Activated CD8-positive, alpha-beta T cell treated with anti-CD3 and anti-CD28 coated beads for 36 hours (primary cell): ENCODE data around the gene PNPLA7. TPM values are rescaled to one million over a fixed set of nuclear protein-coding genes. Genes with fewer than 3 reads are reported as not detected.

Experiments used
- ATAC-seq: fragments of 200-7000 bp; cut with Tn5 transposase; one replicate; pipeline ENCODE4 v1.10.0; 2021; ENCODE audit warnings: mild to moderate bottlenecking, moderate library complexity
- CTCF ChIA-PET: fragments of 350-600 bp; sonication (Branson Sonifier 250); formaldehyde crosslinking; loops from one replicate; lab custom pipeline; 2021; ENCODE audit warnings: antibody characterized with exemption; lab: Charles Lee
- POLR2A ChIA-PET: fragments of 350-600 bp; sonication (Branson Sonifier 250); formaldehyde crosslinking; loops from one replicate; lab custom pipeline; 2021; ENCODE audit warnings: antibody characterized with exemption; lab: Charles Lee
- DNase-seq: peaks from one replicate; pipeline ENCODE4 v3.0.0-alpha.2; 2020
- H3K27ac Mint-ChIP-seq: one replicate; pipeline ENCODE4 v1.8.0; 2021; ENCODE audit warnings: mild to moderate bottlenecking, mixed read lengths
- H3K27me3 Mint-ChIP-seq: one replicate; pipeline ENCODE4 v1.8.0; 2021; ENCODE audit warnings: mixed read lengths
- H3K36me3 Mint-ChIP-seq: one replicate; pipeline ENCODE4 v1.8.0; 2021; ENCODE audit warnings: low read depth, mixed read lengths
- H3K4me1 Mint-ChIP-seq: one replicate; pipeline ENCODE4 v1.8.0; 2021; ENCODE audit warnings: low read depth, mixed read lengths
- H3K4me3 Mint-ChIP-seq: one replicate; pipeline ENCODE4 v1.8.0; 2021; ENCODE audit warnings: mild to moderate bottlenecking, moderate library complexity, mixed read lengths
- H3K9me3 Mint-ChIP-seq: one replicate; pipeline ENCODE4 v1.8.0; 2021; ENCODE audit warnings: mixed read lengths
- CTCF ChIP-seq: fragments of 200-600 bp; IDR thresholded peaks from one replicate; pipeline ENCODE4 v1.8.0; 2022; ENCODE audit warnings: antibody characterized with exemption, mild to moderate bottlenecking
- intact Hi-C: fragments of 100-400 bp; cut with micrococcal nuclease; formaldehyde crosslinking; loops from one replicate; pipeline ENCODE4 v1.10.0; 2022
- total RNA-seq, 2 experiments: library from RNA; stranded (reverse); gene quantifications; one replicate each; pipeline ENCODE4 v1.2.3, GENCODE V29; 2021

PNPLA7 gene
- total RNA-seq, 2 experiments from 2014 or later: 4.8 to 5.0 TPM

GRCh38 chr9:137462396-137462985, 87.7 kb downstream of the PNPLA7 start:
- Mint-ChIP-seq H3K27me3 (no peaks in the 10 kb centered on the region), H3K36me3 (no peaks in the 10 kb centered on the region), H3K4me1 (peaks cover 25% of the 10 kb centered on the region), H3K9me3 (no peaks in the 10 kb centered on the region), H3K27ac (peak overlapping the region; percentile 91), H3K4me3 (peak overlapping the region; percentile 83)
- no peak for TF ChIP-seq CTCF
- ATAC-seq (no peak), DNase-seq (no peak)
- ChIA-PET POLR2A (interaction anchor here (0.6 to 1.5 kb wide), 7 partner anchors 9 to 39 kb away, joined by 3 to 6 read pairs (median 3); partner anchors contain the start of genes EXD3 and NOXA1), CTCF (interaction anchor here (1.3 to 2.1 kb wide), 2 partner anchors 8 to 161 kb away, joined by 4 to 5 read pairs; partner anchors contain the start of gene NRARP)
- intact Hi-C loops: no loop called here

- intact Hi-C loops: no loop called here
- TF ChIP-seq CTCF: no peak
- ATAC-seq (peak; percentile 84), DNase-seq (peak; percentile 98)
- Mint-ChIP-seq H3K27me3 (no peaks in the 10 kb centered on the region), H3K4me3 (peak overlapping the region; percentile 83), H3K4me1 (peaks cover 29% of the 10 kb centered on the region), H3K36me3 (peaks cover 2% of the 10 kb centered on the region), H3K27ac (peak overlapping the region; percentile 91), H3K9me3 (no peaks in the 10 kb centered on the region)
- ChIA-PET CTCF (interaction anchor here (1.3 to 2.1 kb wide), 3 partner anchors 9 to 160 kb away, joined by 3 to 5 read pairs (median 4); partner anchors contain the start of gene NRARP), POLR2A (interaction anchor here (0.6 to 1.5 kb wide), 8 partner anchors 8 to 38 kb away, joined by 3 to 6 read pairs (median 3); partner anchors contain the start of genes EXD3 and NOXA1)
Observed at GRCh38 chr9:137461663-137462395, 88.4 kb downstream of the PNPLA7 start.

- intact Hi-C loops: no loop called here
- ChIA-PET CTCF (interaction anchor here (1.4 to 2.1 kb wide), 2 partner anchors 16 to 159 kb away, joined by 3 to 5 read pairs; partner anchors contain the start of gene NRARP), POLR2A (interaction anchor here (0.6 to 1.1 kb wide), 2 partner anchors 8 to 17 kb away, joined by 3 read pairs; no protein-coding TSS in a partner anchor)
- ATAC-seq (no peak), DNase-seq (no peak)
- Mint-ChIP-seq H3K9me3 (no peaks in the 10 kb centered on the region), H3K4me3 (peak overlapping the region; percentile 83), H3K4me1 (peaks cover 33% of the 10 kb centered on the region), H3K36me3 (peaks cover 6% of the 10 kb centered on the region), H3K27me3 (no peaks in the 10 kb centered on the region), H3K27ac (peak overlapping the region; percentile 91)
- TF ChIP-seq CTCF: no peak
Observed at GRCh38 chr9:137461316-137461662, 88.9 kb downstream of the PNPLA7 start.

- intact Hi-C loops: no loop called here
- no peaks in the 10 kb centered on the region for H3K9me3 Mint-ChIP-seq
- TF ChIP-seq CTCF: no peak
- DNase-seq (no peak), ATAC-seq (no peak)
- ChIA-PET CTCF (interaction anchor here (1.4 to 1.5 kb wide), 2 partner anchors 15 to 38 kb away, joined by 3 read pairs; partner anchors contain the start of gene EXD3), POLR2A (interaction anchor here (0.6 kb wide), 1 partner anchor 17 kb away, joined by 3 read pairs; no protein-coding TSS in a partner anchor)
- peaks cover 34% of the 10 kb centered on the region for H3K4me1 Mint-ChIP-seq
- H3K27ac Mint-ChIP-seq: peak overlapping the region; percentile 91
- H3K36me3 Mint-ChIP-seq: peaks cover 11% of the 10 kb centered on the region
- H3K4me3 Mint-ChIP-seq: peak overlapping the region; percentile 83
- no peaks in the 10 kb centered on the region for H3K27me3 Mint-ChIP-seq
Observed at GRCh38 chr9:137460363-137461315, 89.6 kb downstream of the PNPLA7 start.
